K562 (cell line): ENCODE measurements around the gene NAP1L1. TPM values are rescaled to one million over a fixed set of nuclear protein-coding genes. Genes with fewer than 3 reads are reported as not detected.

Experiments
- ATAC-seq: fragments of 200-7000 bp; cut with Tn5 transposase; 3 replicates; pipeline ENCODE4 v1.9.1; 2020; ENCODE audit warnings: moderate library complexity
- BruUV-seq: library from RNA; stranded (reverse); fragments of 400-500 nt; replicated peaks from 2 replicates; lab custom pipeline; 2021; lab: Mats Ljungman, UMichigan
- CTCF ChIA-PET: fragments of 300-600 bp; formaldehyde crosslinking; extraction: SDS; loops from one replicate; lab custom pipeline; 2021; ENCODE audit warnings: low intra/inter-chr PET ratio; lab: Yijun Ruan, JAX
- POLR2A ChIA-PET: fragments of 300-600, 350-650 bp; sonication (Branson Sonifier 250); formaldehyde crosslinking; extraction: SDS; loops from one replicate; lab custom pipeline; 2021; ENCODE audit warnings: antibody characterized with exemption, inconsistent platforms; lab: Yijun Ruan, JAX
- DNase-seq, 4 experiments: peaks; one replicate each; pipeline versions ENCODE4 v3.0.0 to v3.0.0-alpha.2; 2011 to 2018; ENCODE audit warnings: low spot score in 3 of 4, mixed read lengths in 3 of 4; ENCODE audit errors: extremely low read depth in 1 of 4
- FAIRE-seq: peaks from 2 replicates; lab custom pipeline; 2011; peaks lifted over from hg19 to GRCh38; lab: Jason Lieb, UNC
- H2AFZ ChIP-seq: 2 replicates; pipeline ENCODE4 v1.6.0; 2011; ENCODE audit warnings: low read depth, low read length, control low read depth, inconsistent platforms
- H3K27ac ChIP-seq: fragments of 200-600 bp; 3 replicates; pipeline ENCODE4 v1.8.0; 2011; ENCODE audit warnings: low read depth, mild to moderate bottlenecking, control low read depth, inconsistent platforms, low read length, moderate library complexity, mixed read lengths; ENCODE audit errors: extremely low read depth
- H3K27me3 ChIP-seq, 2 experiments: fragments of 300-600 bp in 1 of 2; 2 replicates in 1 of 2; 3 replicates in 1 of 2; pipeline versions ENCODE4 v1.6.0 to v1.8.0; 2011; ENCODE audit warnings: inconsistent platforms in 2 of 2, low read length in 2 of 2, mild to moderate bottlenecking in 1 of 2, mixed read lengths in 1 of 2, moderate library complexity in 1 of 2; ENCODE audit not compliant: control insufficient read depth in 2 of 2, insufficient read depth in 2 of 2
- H3K36me3 ChIP-seq: fragments of 300-600 bp; 3 replicates; pipeline ENCODE4 v1.8.0; 2011; ENCODE audit warnings: mild to moderate bottlenecking, low read length, inconsistent platforms; ENCODE audit not compliant: control insufficient read depth, insufficient read depth
- H3K4me1 ChIP-seq, 2 experiments: fragments of 200-600 bp in 1 of 2; replicated peaks in 1 of 2; 2 replicates in 1 of 2; 3 replicates in 1 of 2; pipeline versions ENCODE4 v1.5.1 to v1.8.0; 2011; ENCODE audit warnings: inconsistent platforms in 2 of 2, low read length in 2 of 2, mild to moderate bottlenecking in 1 of 2, mixed read lengths in 1 of 2, moderate library complexity in 1 of 2; ENCODE audit not compliant: control insufficient read depth in 2 of 2, insufficient read depth in 2 of 2
- H3K4me2 ChIP-seq: 2 replicates; pipeline ENCODE4 v1.6.1; 2011; ENCODE audit warnings: low read length, control low read depth, inconsistent platforms, mixed read lengths; ENCODE audit not compliant: insufficient read depth
- H3K4me3 ChIP-seq: fragments of 200-600 bp; sonication (generic), shearing (Covaris generic); 2 replicates; pipeline ENCODE4 v1.5.1; 2016; ENCODE audit warnings: control low read depth, inconsistent platforms
- H3K79me2 ChIP-seq: fragments of 200-600 bp; 3 replicates; pipeline ENCODE4 v1.8.0; 2011; ENCODE audit warnings: low read length, inconsistent platforms; ENCODE audit not compliant: control insufficient read depth, insufficient read depth
- H3K9ac ChIP-seq, 2 experiments: 2 replicates each; pipeline versions ENCODE4 v1.6.0 to v1.6.1; 2011; ENCODE audit warnings: low read depth in 2 of 2, low read length in 2 of 2, control low read depth in 1 of 2, inconsistent platforms in 1 of 2, mild to moderate bottlenecking in 1 of 2, mixed read lengths in 1 of 2; ENCODE audit not compliant: insufficient read depth in 1 of 2
- H3K9me1 ChIP-seq: one replicate; pipeline ENCODE4 v1.6.0; 2011; ENCODE audit warnings: inconsistent platforms, mild to moderate bottlenecking, low read length, moderate library complexity; ENCODE audit not compliant: control insufficient read depth, insufficient read depth
- H3K9me3 ChIP-seq: replicated peaks from 2 replicates; pipeline ENCODE4 v1.5.1; 2011; ENCODE audit warnings: low read depth, low read length, inconsistent platforms; ENCODE audit not compliant: control insufficient read depth, insufficient read depth
- H4K20me1 ChIP-seq: replicated peaks from 2 replicates; pipeline ENCODE4 v1.6.1; 2011; ENCODE audit warnings: low read length, inconsistent platforms, mixed read lengths; ENCODE audit not compliant: control insufficient read depth, insufficient read depth
- BACH1 ChIP-seq: fragments of 200-800 bp; sonication (Bioruptor generic); IDR thresholded peaks from 2 replicates; pipeline ENCODE4 v1.6.1; 2016; ENCODE audit warnings: missing genetic modification characterization, missing compliant biosample characterization
- CREB3L1 ChIP-seq: fragments of 450-650 bp; IDR thresholded peaks from 2 replicates; pipeline ENCODE4 v1.6.1; 2014; ENCODE audit warnings: low read depth, mild to moderate bottlenecking, moderate library complexity, borderline replicate concordance
- ETV6 ChIP-seq, 3 experiments: fragments of 150-350 bp in 1 of 3; sonication (generic) in 1 of 3; formaldehyde crosslinking in 1 of 3; IDR thresholded peaks; 2 replicates each; pipeline versions ENCODE4 v1.6.1 to v1.8.0; 2014 to 2022; ENCODE audit warnings: borderline replicate concordance in 2 of 3, low read depth in 2 of 3, antibody characterized with exemption in 1 of 3, low read length in 1 of 3, mild to moderate bottlenecking in 1 of 3, missing genetic modification reagents in 1 of 3
- MBD1 ChIP-seq: fragments of 250-450 bp; sonication (Bioruptor Pico); IDR thresholded peaks from 2 replicates; pipeline ENCODE4 v1.8.0; 2022; ENCODE audit warnings: inconsistent platforms
- ZBTB17 ChIP-seq: fragments of 450-650 bp; formaldehyde crosslinking; IDR thresholded peaks from 2 replicates; pipeline ENCODE4 v1.4.0; 2020; ENCODE audit warnings: mild to moderate bottlenecking
- ZNF79 ChIP-seq: fragments of 250-450 bp; sonication (Bioruptor Pico); IDR thresholded peaks from 2 replicates; pipeline ENCODE4 v1.4.0; 2020; ENCODE audit warnings: low read depth, mild to moderate bottlenecking, moderate library complexity
- WGBS: fragments of 100-300 bp; shearing (Covaris generic); methylation state at CpG from one replicate; pipeline ENCODE4 v1.1.6; 2016; ENCODE audit warnings: low coverage, mixed read lengths; ENCODE audit not compliant: insufficient coverage; ENCODE audit errors: missing lambda C conversion rate; 5-methylcytosine and 5-hydroxymethylcytosine counted together
- in situ Hi-C: fragments of 300-500 bp; cut with MboI; formaldehyde crosslinking; loops from 4 replicates; pipeline ENCODE4 v1.15.0; 2018; ENCODE audit warnings: inconsistent platforms, mixed read lengths
- intact Hi-C: fragments of 100-400 bp; cut with micrococcal nuclease; formaldehyde crosslinking; loops from 2 replicates; pipeline ENCODE4 v1.14.2; 2022
- polyA plus RNA-seq, 8 experiments: library from polyadenylated mRNA; depleted of rRNA in 4 of 8; stranded (reverse) in 5 of 8; unstranded in 3 of 8; fragments of >200 nt; fragmentation: Nextera tagmentation in 2 of 8; fragmentation: Illumina TruSeq in 1 of 8; extraction: Ambion mirVana in 2 of 8; extraction: Trizol in 1 of 8; gene quantifications; 2 replicates each; pipeline versions ENCODE4 v1.2.1 to v1.2.3, GENCODE V29; 2011 to 2014; ENCODE audit warnings: inconsistent platforms in 1 of 8, missing spikeins in 1 of 8
- total RNA-seq, 7 experiments: library from RNA; depleted of rRNA in 6 of 7; stranded (reverse); fragments of >200 nt in 6 of 7; fragmentation: Illumina TruSeq in 2 of 7; extraction: Trizol in 2 of 7; gene quantifications; 2 replicates each; pipeline versions ENCODE4 v1.2.1 to v1.2.3, GENCODE V29; 2011 to 2021; ENCODE audit warnings: low replicate concordance in 1 of 7

The NAP1L1 gene
- total and polyA plus RNA-seq, 9 of the 15 experiments (the other 6 are each of a cell fraction or from before 2014, with no cell fraction given): 287 to 747 (median 450) TPM

- no peaks in the 10 kb centered on the region for H4K20me1 ChIP-seq
- H3K4me3 ChIP-seq: no peak overlapping the region
- in situ Hi-C loops: no loop called here
- peaks cover 0 to 2% of the 10 kb centered on the region in 2 experiments; a peak in 1 of 5 replicates for H3K4me1 ChIP-seq
- no peaks in the 10 kb centered on the region for H3K27me3 ChIP-seq
- TF ChIP-seq BACH1 (tag): no peak
- DNase-seq (no peak), FAIRE-seq (no peak), ATAC-seq (no peak)
- ChIA-PET POLR2A (no interaction called here), CTCF (no interaction called here)
- intact Hi-C loops: no loop called here
- H3K36me3 ChIP-seq: no peaks in the 10 kb centered on the region
- H3K4me2 ChIP-seq: no peak overlapping the region
- no TSS peak for BruUV-seq
- H2AFZ ChIP-seq: no peak overlapping the region
- H3K79me2 ChIP-seq: no peaks in the 10 kb centered on the region
- no peak overlapping the region for H3K27ac ChIP-seq
- H3K9me1 ChIP-seq: no peaks in the 10 kb centered on the region
- 15% methylated on average over 4 of the region's 4 CpGs for WGBS
- no peak overlapping the region for H3K9ac ChIP-seq
- H3K9me3 ChIP-seq: no peaks in the 10 kb centered on the region
Measured at GRCh38 chr12:75998292-75999063, 86.0 kb downstream of the NAP1L1 start.

- no peaks in the 10 kb centered on the region for H3K36me3 ChIP-seq
- no peaks in the 10 kb centered on the region for H3K27me3 ChIP-seq
- no peaks in the 10 kb centered on the region for H3K79me2 ChIP-seq
- no peak overlapping the region for H3K4me2 ChIP-seq
- H2AFZ ChIP-seq: 0 out of 2 replicates have a peak overlapping the region, but pooled peaks have one; percentile 28
- no peaks in the 10 kb centered on the region for H3K9me1 ChIP-seq
- no peak for ATAC-seq
- no peak overlapping the region for H3K27ac ChIP-seq
- intact Hi-C loops (no loop called here), in situ Hi-C loops (no loop called here)
- 24% methylated on average over 3 of the region's 3 CpGs for WGBS
- ChIA-PET CTCF (no interaction called here), POLR2A (no interaction called here)
- no peak for FAIRE-seq
- H4K20me1 ChIP-seq: no peaks in the 10 kb centered on the region
- H3K9me3 ChIP-seq: no peaks in the 10 kb centered on the region
- DNase-seq: no peak
- no peak overlapping the region for H3K4me3 ChIP-seq
- H3K9ac ChIP-seq: no peak overlapping the region
- H3K4me1 ChIP-seq: peaks cover 0 to 2% of the 10 kb centered on the region in 2 experiments; a peak in 1 of 5 replicates
- TF ChIP-seq ZNF79: no peak
- TF ChIP-seq MBD1: no peak
- TF ChIP-seq CREB3L1: no peak
- TF ChIP-seq ETV6 (IDR thresholded peaks at IDR 0.05; ENCODE audit: borderline replicate concordance in 1 of 2, low read depth in 2 of 2, low read length in 1 of 2): no peak
- TF ChIP-seq ETV6 (CRISPR knock-in tag; IDR thresholded peaks at IDR 0.05; ENCODE audit: borderline replicate concordance): no peak
- TF ChIP-seq ZBTB17 (CRISPR knock-in tag): no peak
- no TSS peak for BruUV-seq
Measured at GRCh38 chr12:75997658-75998057, 86.8 kb downstream of the NAP1L1 start.
